HuH-7.5 (cell line): Measurements from ENCODE around the gene RAB3IL1.
A peak's percentile ranks its signal among the peaks of the same experiment; 100 is the strongest.

Experiments
- DNase-seq: peaks from one replicate; pipeline ENCODE4 v3.0.0; 2011; ENCODE audit warnings: low spot score

RAB3IL1 gene

GRCh38 chr11:61919705-61920631 is 2.6 kb upstream of the RAB3IL1 start:
- DNase-seq: peak; percentile 33

- peak; percentile 27 for DNase-seq
These were observed 1.8 kb upstream of the RAB3IL1 start for GRCh38 chr11:61918938-61919704.

GRCh38 chr11:61918251-61918937 is 1.0 kb upstream of the RAB3IL1 start:
- peak; percentile 29 for DNase-seq

GRCh38 chr11:61916737-61917333 is 531 bp downstream of the RAB3IL1 start:
- peak; percentile 79 for DNase-seq

- DNase-seq: peak; percentile 45
These were observed 2.7 kb downstream of the RAB3IL1 start for GRCh38 chr11:61914471-61915171.

- DNase-seq: peak; percentile 21
These were observed 3.5 kb downstream of the RAB3IL1 start for GRCh38 chr11:61913699-61914395.

GRCh38 chr11:61912991-61913698 is 4.2 kb downstream of the RAB3IL1 start:
- DNase-seq: peak; percentile 35

- no peak for DNase-seq
These were observed 4.9 kb downstream of the RAB3IL1 start for GRCh38 chr11:61912530-61912898.

GRCh38 chr11:61911701-61912529 is 5.5 kb downstream of the RAB3IL1 start:
- DNase-seq: no peak

- DNase-seq: no peak
These were observed 6.2 kb downstream of the RAB3IL1 start for GRCh38 chr11:61911128-61911700.

GRCh38 chr11:61910187-61911127 is 6.9 kb downstream of the RAB3IL1 start:
- DNase-seq: no peak

GRCh38 chr11:61908730-61909316 is 8.5 kb downstream of the RAB3IL1 start:
- DNase-seq: no peak

GRCh38 chr11:61907871-61908729 is 9.3 kb downstream of the RAB3IL1 start:
- no peak for DNase-seq

- DNase-seq: no peak
These were observed 10.1 kb downstream of the RAB3IL1 start for GRCh38 chr11:61907282-61907681.

- no peak for DNase-seq
These were observed 10.8 kb downstream of the RAB3IL1 start for GRCh38 chr11:61906522-61906909.

- no peak for DNase-seq
These were observed 11.4 kb downstream of the RAB3IL1 start for GRCh38 chr11:61905801-61906521.
